ENCODE data around the gene CCDC60. TPM values are rescaled to one million over a fixed set of nuclear protein-coding genes. Genes with fewer than 3 reads are reported as not detected.

The CCDC60 gene
- total and polyA plus RNA-seq, 2 donors from 2014 or later = not detected

GRCh38 chr12:119308708-119309456, 25.6 kb upstream of the CCDC60 start:
- Histone ChIP-seq H3K36me3 (ENCODE audit: control insufficient read depth in 2 of 3, insufficient read depth in 3 of 3, low read length in 3 of 3) (no peaks in the 10 kb centered on the region), H3K4me1 (ENCODE audit: control insufficient read depth in 2 of 3, insufficient read depth in 2 of 3, low read depth in 1 of 3, low read length in 3 of 3) (no peaks in the 10 kb centered on the region), H3K27ac (ENCODE audit: low read depth in 2 of 2, low read length in 2 of 2) (no peak overlapping the region), H3K9me3 (ENCODE audit: control insufficient read depth in 2 of 3, insufficient read depth in 1 of 3, low read length in 3 of 3) (no peaks in the 10 kb centered on the region), H3K4me3 (ENCODE audit: low read length in 3 of 3) (no peak overlapping the region), H3K27me3 (ENCODE audit: control insufficient read depth, insufficient read depth, low read length) (no peaks in the 10 kb centered on the region), H3K9ac (ENCODE audit: low read length in 3 of 3) (no peak overlapping the region)
- DNase-seq (peak in 4 of 5 donors; percentile 58 to 70 (median 66)), FAIRE-seq (no peak)
- intact Hi-C loops (cut with DNase I) = no loop called here
- TF ChIP-seq, protein P1, sequence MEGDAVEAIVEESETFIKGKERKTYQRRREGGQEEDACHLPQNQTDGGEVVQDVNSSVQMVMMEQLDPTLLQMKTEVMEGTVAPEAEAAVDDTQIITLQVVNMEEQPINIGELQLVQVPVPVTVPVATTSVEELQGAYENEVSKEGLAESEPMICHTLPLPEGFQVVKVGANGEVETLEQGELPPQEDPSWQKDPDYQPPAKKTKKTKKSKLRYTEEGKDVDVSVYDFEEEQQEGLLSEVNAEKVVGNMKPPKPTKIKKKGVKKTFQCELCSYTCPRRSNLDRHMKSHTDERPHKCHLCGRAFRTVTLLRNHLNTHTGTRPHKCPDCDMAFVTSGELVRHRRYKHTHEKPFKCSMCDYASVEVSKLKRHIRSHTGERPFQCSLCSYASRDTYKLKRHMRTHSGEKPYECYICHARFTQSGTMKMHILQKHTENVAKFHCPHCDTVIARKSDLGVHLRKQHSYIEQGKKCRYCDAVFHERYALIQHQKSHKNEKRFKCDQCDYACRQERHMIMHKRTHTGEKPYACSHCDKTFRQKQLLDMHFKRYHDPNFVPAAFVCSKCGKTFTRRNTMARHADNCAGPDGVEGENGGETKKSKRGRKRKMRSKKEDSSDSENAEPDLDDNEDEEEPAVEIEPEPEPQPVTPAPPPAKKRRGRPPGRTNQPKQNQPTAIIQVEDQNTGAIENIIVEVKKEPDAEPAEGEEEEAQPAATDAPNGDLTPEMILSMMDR (IDR thresholded peaks at IDR 0.05; ENCODE audit: borderline replicate concordance, extremely low read depth, insufficient read depth) = no peak

- no peaks in the 10 kb centered on the region for H3K4me1 ChIP-seq (ENCODE audit: control insufficient read depth in 2 of 3, insufficient read depth in 2 of 3, low read depth in 1 of 3, low read length in 3 of 3)
- DNase-seq (no peak), FAIRE-seq (no peak)
- H3K9me3 ChIP-seq (ENCODE audit: control insufficient read depth in 2 of 3, insufficient read depth in 1 of 3, low read length in 3 of 3) = peaks cover 0 to 2% (median 0%) of the 10 kb centered on the region in 3 donors
- H3K9ac ChIP-seq (ENCODE audit: low read length in 3 of 3) = no peak overlapping the region
- intact Hi-C loops (cut with DNase I) = no loop called here
- no peak overlapping the region for H3K4me3 ChIP-seq (ENCODE audit: low read length in 3 of 3)
- H3K27me3 ChIP-seq (ENCODE audit: control insufficient read depth, insufficient read depth, low read length) = no peaks in the 10 kb centered on the region
- H3K27ac ChIP-seq (ENCODE audit: low read depth in 2 of 2, low read length in 2 of 2) = no peak overlapping the region
- H3K36me3 ChIP-seq (ENCODE audit: control insufficient read depth in 2 of 3, insufficient read depth in 3 of 3, low read length in 3 of 3) = no peaks in the 10 kb centered on the region
- TF ChIP-seq, protein P1 (IDR thresholded peaks at IDR 0.05; ENCODE audit: borderline replicate concordance, extremely low read depth, insufficient read depth) = no peak
Observed at GRCh38 chr12:119311878-119312277, 22.7 kb upstream of the CCDC60 start.

DNA sequence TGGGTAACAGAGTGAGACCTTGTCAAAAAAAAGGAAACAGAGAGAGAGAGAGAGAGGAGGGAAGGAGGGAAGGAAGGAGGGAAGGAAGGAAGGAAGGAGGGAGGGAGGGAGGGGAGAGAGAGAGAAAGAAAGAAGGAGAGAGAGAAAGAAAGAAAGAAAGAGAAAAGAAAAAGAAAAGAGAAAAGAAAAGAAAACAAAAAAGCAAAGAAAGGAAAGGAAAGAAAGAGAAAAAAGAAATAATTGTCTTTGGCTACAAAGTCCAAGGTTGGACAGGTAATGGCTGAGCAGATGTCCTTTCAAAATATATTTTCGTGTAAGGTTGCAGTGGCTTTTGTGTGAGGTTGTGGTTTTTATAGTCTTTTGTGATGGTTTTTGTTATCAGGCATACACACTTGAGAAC, 21.6 kb upstream of the CCDC60 start:
- no peaks in the 10 kb centered on the region for H3K27me3 ChIP-seq (ENCODE audit: control insufficient read depth, insufficient read depth, low read length)
- no peaks in the 10 kb centered on the region for H3K36me3 ChIP-seq (ENCODE audit: control insufficient read depth in 2 of 3, insufficient read depth in 3 of 3, low read length in 3 of 3)
- no peak overlapping the region for H3K27ac ChIP-seq (ENCODE audit: low read depth in 2 of 2, low read length in 2 of 2)
- TF ChIP-seq, protein P1 (IDR thresholded peaks at IDR 0.05; ENCODE audit: borderline replicate concordance, extremely low read depth, insufficient read depth) = no peak
- no peak overlapping the region for H3K9ac ChIP-seq (ENCODE audit: low read length in 3 of 3)
- intact Hi-C loops (cut with DNase I) = no loop called here
- no peaks in the 10 kb centered on the region for H3K4me1 ChIP-seq (ENCODE audit: control insufficient read depth in 2 of 3, insufficient read depth in 2 of 3, low read depth in 1 of 3, low read length in 3 of 3)
- no peak for FAIRE-seq
- no peak for DNase-seq
- H3K4me3 ChIP-seq (ENCODE audit: low read length in 3 of 3) = no peak overlapping the region
- peaks cover 0 to 2% (median 0%) of the 10 kb centered on the region in 3 donors for H3K9me3 ChIP-seq (ENCODE audit: control insufficient read depth in 2 of 3, insufficient read depth in 1 of 3, low read length in 3 of 3)

All from kidney (tissue), 14 donors.